ENCODE results near the gene GMEB2. TPM values are rescaled to one million over a fixed set of nuclear protein-coding genes. Genes with fewer than 3 reads are reported as not detected.
"Not testable (repeated sequence)": the region's sequence is repeated elsewhere in the genome, so short reads cannot be mapped to it uniquely, and the experiment has no call there.

Gene GMEB2
- total and polyA plus RNA-seq, 5 donors from 2014 or later: 8.3 to 21.9 (median 10.1) TPM

- Mint-ChIP-seq H3K4me3 (no peak overlapping the region), H3K27me3 (no peaks in the 10 kb centered on the region), H3K4me1 (peaks cover 0 to 43% (median 11%) of the 10 kb centered on the region in 4 donors), H3K36me3 (peaks cover 42% of the 10 kb centered on the region), H3K9me3 (peaks cover 0 to 2% (median 0%) of the 10 kb centered on the region in 7 donors), H3K27ac (peak overlapping the region in 1 of 3 donors; percentile 49)
- no peaks in the 10 kb centered on the region for H3K9me3 ChIP-seq (ENCODE audit: control insufficient read depth in 2 of 2, low read length in 2 of 2)
- no peak overlapping the region for H3K4me3 ChIP-seq (ENCODE audit: low read depth, low read length)
- no peaks in the 10 kb centered on the region for H3K4me1 ChIP-seq (ENCODE audit: control insufficient read depth, insufficient read depth, low read length, poor library complexity, severe bottlenecking)
- H3K36me3 ChIP-seq (ENCODE audit: control insufficient read depth, insufficient read depth, low read length): peaks cover 39% of the 10 kb centered on the region
- no peaks in the 10 kb centered on the region for H3K27me3 ChIP-seq (ENCODE audit: control insufficient read depth, insufficient read depth, low read length)
- DNase-seq (no peak), ATAC-seq (ENCODE audit: low read depth in 2 of 2) (no peak)
- no peak overlapping the region for H3K27ac ChIP-seq (ENCODE audit: insufficient read depth, low read length, poor library complexity, severe bottlenecking)
Observed at GRCh38 chr20:63617876-63618265, 9.0 kb downstream of the GMEB2 start.

- H3K36me3 ChIP-seq (ENCODE audit: control insufficient read depth, insufficient read depth, low read length): peaks cover 41% of the 10 kb centered on the region
- H3K27me3 Mint-ChIP-seq: no peaks in the 10 kb centered on the region
- no peak overlapping the region for H3K27ac ChIP-seq (ENCODE audit: insufficient read depth, low read length, poor library complexity, severe bottlenecking)
- ATAC-seq (ENCODE audit: low read depth in 2 of 2) (no peak), DNase-seq (no peak)
- peaks cover 0 to 38% (median 8%) of the 10 kb centered on the region in 4 donors for H3K4me1 Mint-ChIP-seq
- H3K9me3 Mint-ChIP-seq: peaks cover 0 to 2% (median 0%) of the 10 kb centered on the region in 7 donors
- H3K27me3 ChIP-seq (ENCODE audit: control insufficient read depth, insufficient read depth, low read length): no peaks in the 10 kb centered on the region
- H3K9me3 ChIP-seq (ENCODE audit: control insufficient read depth in 2 of 2, low read length in 2 of 2): no peaks in the 10 kb centered on the region
- no peak overlapping the region for H3K27ac Mint-ChIP-seq
- no peak overlapping the region for H3K4me3 ChIP-seq (ENCODE audit: low read depth, low read length)
- H3K4me1 ChIP-seq (ENCODE audit: control insufficient read depth, insufficient read depth, low read length, poor library complexity, severe bottlenecking): no peaks in the 10 kb centered on the region
- H3K4me3 Mint-ChIP-seq: no peak overlapping the region
- peaks cover 36% of the 10 kb centered on the region for H3K36me3 Mint-ChIP-seq
Observed at GRCh38 chr20:63617092-63617875, 9.6 kb downstream of the GMEB2 start.

DNA sequence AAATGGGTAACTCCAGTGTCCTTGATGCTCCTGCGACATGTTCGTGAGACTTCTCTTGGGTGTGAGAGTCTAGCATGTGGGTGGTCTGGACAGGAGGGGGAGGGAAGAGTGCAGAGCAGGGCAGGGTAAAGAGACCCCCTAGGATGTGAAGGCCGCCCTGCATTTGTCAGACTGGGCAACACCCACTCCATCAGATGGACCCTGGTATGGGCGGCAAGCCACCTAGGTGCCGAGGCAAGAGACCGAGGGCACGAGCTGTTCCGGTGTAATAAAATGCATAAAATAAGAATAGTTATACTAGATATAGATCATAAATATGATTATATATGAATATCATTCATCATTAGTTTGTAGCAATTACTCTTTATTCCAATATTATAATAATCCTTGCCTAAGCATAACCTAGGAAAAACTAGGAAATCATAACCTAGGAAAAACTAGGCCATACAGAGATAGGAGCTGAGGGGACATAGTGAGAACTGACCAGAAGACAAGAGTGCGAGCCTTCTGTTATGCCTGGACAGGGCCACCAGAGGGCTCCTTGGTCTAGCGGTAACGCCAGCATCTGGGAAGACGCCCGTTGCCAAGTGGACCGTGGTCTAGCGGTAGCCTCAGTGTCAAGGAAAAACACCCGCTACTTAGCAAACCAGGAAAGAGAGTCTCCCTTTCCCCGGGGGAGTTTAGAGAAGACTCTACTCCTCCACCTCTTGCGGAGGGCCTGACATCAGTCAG is 12.9 kb downstream of the GMEB2 start:
- H3K4me3 ChIP-seq (ENCODE audit: low read depth, low read length); H3K27me3 Mint-ChIP-seq; H3K27me3 ChIP-seq (ENCODE audit: control insufficient read depth, insufficient read depth, low read length); H3K27ac ChIP-seq (ENCODE audit: insufficient read depth, low read length, poor library complexity, severe bottlenecking); H3K27ac Mint-ChIP-seq; H3K9me3 ChIP-seq (ENCODE audit: control insufficient read depth in 2 of 2, low read length in 2 of 2); H3K9me3 Mint-ChIP-seq; H3K4me3 Mint-ChIP-seq; H3K4me1 ChIP-seq (ENCODE audit: control insufficient read depth, insufficient read depth, low read length, poor library complexity, severe bottlenecking); DNase-seq; ATAC-seq (ENCODE audit: low read depth in 2 of 2): not testable (repeated sequence)
- H3K36me3 ChIP-seq (ENCODE audit: control insufficient read depth, insufficient read depth, low read length): peaks cover 38% of the 10 kb centered on the region
- peaks cover 24% of the 10 kb centered on the region for H3K36me3 Mint-ChIP-seq
- H3K4me1 Mint-ChIP-seq: peaks cover 0 to 26% (median 2%) of the 10 kb centered on the region in 4 donors

DNA sequence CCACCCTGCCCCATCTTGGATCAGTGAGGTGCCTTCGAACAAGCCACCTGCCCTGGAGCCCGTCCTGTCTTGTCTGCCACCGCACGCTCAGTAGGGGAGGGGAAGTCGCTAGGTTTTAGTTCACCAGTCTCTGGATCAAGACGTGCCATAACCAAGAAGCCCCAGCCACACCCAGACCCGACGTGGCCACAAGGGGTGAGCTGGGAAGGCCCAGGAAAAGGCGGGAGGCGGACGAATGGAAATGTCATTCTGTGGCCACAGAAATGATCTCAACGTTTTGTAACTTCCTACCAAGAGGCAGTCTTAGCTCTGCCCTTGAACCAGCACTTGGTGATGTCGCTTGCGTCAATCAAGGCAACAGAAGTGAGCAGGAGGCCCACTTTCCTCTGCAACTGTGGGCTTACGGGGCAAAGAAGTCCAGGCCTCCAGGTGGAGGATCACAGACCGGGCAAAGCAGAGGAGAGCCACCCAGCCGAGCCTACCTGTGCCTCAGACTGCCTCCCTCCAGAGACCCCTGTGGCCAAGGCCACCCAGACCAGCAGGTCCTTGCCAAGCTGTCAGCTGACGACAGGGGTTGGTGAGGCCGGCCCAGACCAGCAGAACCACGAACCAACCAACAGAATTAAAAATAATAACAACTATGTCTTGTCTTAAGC is 14.5 kb downstream of the GMEB2 start:
- no peak for ATAC-seq (ENCODE audit: low read depth in 2 of 2)
- Histone ChIP-seq H3K36me3 (ENCODE audit: control insufficient read depth, insufficient read depth, low read length) (peaks cover 25% of the 10 kb centered on the region), H3K27me3 (ENCODE audit: control insufficient read depth, insufficient read depth, low read length) (no peaks in the 10 kb centered on the region), H3K9me3 (ENCODE audit: control insufficient read depth in 2 of 2, low read length in 2 of 2) (no peaks in the 10 kb centered on the region), H3K4me1 (ENCODE audit: control insufficient read depth, insufficient read depth, low read length, poor library complexity, severe bottlenecking) (no peaks in the 10 kb centered on the region), H3K4me3 (ENCODE audit: low read depth, low read length) (no peak overlapping the region), H3K27ac (ENCODE audit: insufficient read depth, low read length, poor library complexity, severe bottlenecking) (no peak overlapping the region)
- Mint-ChIP-seq H3K27ac (no peak overlapping the region), H3K4me3 (peak overlapping the region in 1 of 4 donors; percentile 54), H3K9me3 (no peaks in the 10 kb centered on the region), H3K27me3 (no peaks in the 10 kb centered on the region), H3K4me1 (peaks cover 0 to 22% (median 2%) of the 10 kb centered on the region in 4 donors), H3K36me3 (peaks cover 17% of the 10 kb centered on the region)
- no peak for DNase-seq

- Mint-ChIP-seq H3K4me3 (no peak overlapping the region), H3K4me1 (peaks cover 0 to 22% (median 2%) of the 10 kb centered on the region in 4 donors), H3K27ac (no peak overlapping the region), H3K9me3 (no peaks in the 10 kb centered on the region), H3K36me3 (peaks cover 17% of the 10 kb centered on the region), H3K27me3 (no peaks in the 10 kb centered on the region)
- no peak overlapping the region for H3K27ac ChIP-seq (ENCODE audit: insufficient read depth, low read length, poor library complexity, severe bottlenecking)
- H3K4me1 ChIP-seq (ENCODE audit: control insufficient read depth, insufficient read depth, low read length, poor library complexity, severe bottlenecking): no peaks in the 10 kb centered on the region
- no peak overlapping the region for H3K4me3 ChIP-seq (ENCODE audit: low read depth, low read length)
- H3K27me3 ChIP-seq (ENCODE audit: control insufficient read depth, insufficient read depth, low read length): no peaks in the 10 kb centered on the region
- DNase-seq: no peak
- ATAC-seq (ENCODE audit: low read depth in 2 of 2): no peak
- no peaks in the 10 kb centered on the region for H3K9me3 ChIP-seq (ENCODE audit: control insufficient read depth in 2 of 2, low read length in 2 of 2)
- peaks cover 17% of the 10 kb centered on the region for H3K36me3 ChIP-seq (ENCODE audit: control insufficient read depth, insufficient read depth, low read length)
Observed at GRCh38 chr20:63611646-63612045, 15.3 kb downstream of the GMEB2 start.

- DNase-seq: no peak
- no peak overlapping the region for H3K27ac ChIP-seq (ENCODE audit: insufficient read depth, low read length, poor library complexity, severe bottlenecking)
- H3K4me3 Mint-ChIP-seq: no peak overlapping the region
Observed at GRCh38 chr20:63610581-63611435, 16.1 kb downstream of the GMEB2 start.

GRCh38 chr20:63606686-63607085 is 20.2 kb downstream of the GMEB2 start:
- peak overlapping the region in 1 of 3 donors; percentile 55 for H3K27ac Mint-ChIP-seq
- H3K27me3 Mint-ChIP-seq: no peaks in the 10 kb centered on the region
- no peak for ATAC-seq (ENCODE audit: low read depth in 2 of 2)
- Histone ChIP-seq H3K27me3 (ENCODE audit: control insufficient read depth, insufficient read depth, low read length) (no peaks in the 10 kb centered on the region), H3K4me3 (ENCODE audit: low read depth, low read length) (no peak overlapping the region), H3K27ac (ENCODE audit: insufficient read depth, low read length, poor library complexity, severe bottlenecking) (no peak overlapping the region), H3K9me3 (ENCODE audit: control insufficient read depth in 2 of 2, low read length in 2 of 2) (no peaks in the 10 kb centered on the region), H3K4me1 (ENCODE audit: control insufficient read depth, insufficient read depth, low read length, poor library complexity, severe bottlenecking) (no peaks in the 10 kb centered on the region), H3K36me3 (ENCODE audit: control insufficient read depth, insufficient read depth, low read length) (peaks cover 14% of the 10 kb centered on the region)
- no peak overlapping the region for H3K4me3 Mint-ChIP-seq
- DNase-seq: no peak
- no peaks in the 10 kb centered on the region for H3K9me3 Mint-ChIP-seq
- peaks cover 10% of the 10 kb centered on the region for H3K36me3 Mint-ChIP-seq
- H3K4me1 Mint-ChIP-seq: peaks cover 0 to 14% (median 3%) of the 10 kb centered on the region in 4 donors

More at GRCh38 chr20:63610581-63611435, 16.1 kb downstream of the GMEB2 start:
- Histone ChIP-seq H3K4me1 (ENCODE audit: control insufficient read depth, insufficient read depth, low read length, poor library complexity, severe bottlenecking) (no peaks in the 10 kb centered on the region), H3K4me3 (ENCODE audit: low read depth, low read length) (no peak overlapping the region), H3K36me3 (ENCODE audit: control insufficient read depth, insufficient read depth, low read length) (peaks cover 14% of the 10 kb centered on the region), H3K9me3 (ENCODE audit: control insufficient read depth in 2 of 2, low read length in 2 of 2) (no peaks in the 10 kb centered on the region), H3K27me3 (ENCODE audit: control insufficient read depth, insufficient read depth, low read length) (no peaks in the 10 kb centered on the region)
- no peak for ATAC-seq (ENCODE audit: low read depth in 2 of 2)
- Mint-ChIP-seq H3K27me3 (no peaks in the 10 kb centered on the region), H3K4me1 (peaks cover 0 to 24% (median 2%) of the 10 kb centered on the region in 4 donors), H3K27ac (no peak overlapping the region), H3K36me3 (peaks cover 11% of the 10 kb centered on the region), H3K9me3 (no peaks in the 10 kb centered on the region)

Data from CD4-positive, CD25-positive, alpha-beta regulatory T cell (primary cell).